Measurements from ENCODE around the gene NGF. TPM values are rescaled to one million over a fixed set of nuclear protein-coding genes. Genes with fewer than 3 reads are reported as not detected.

Gene NGF
- total RNA-seq, 3 donors from 2014 or later = 0.29 to 1.6 (median 0.39) TPM

- peaks cover 22% of the 10 kb centered on the region for H3K4me1 ChIP-seq (ENCODE audit: low read depth)
- intact Hi-C loops (cut with DNase I, micrococcal nuclease) = no loop called here
- no peak for DNase-seq
- H3K36me3 ChIP-seq (ENCODE audit: low read depth) = no peaks in the 10 kb centered on the region
- H3K9me3 ChIP-seq = no peaks in the 10 kb centered on the region
- no peak for ATAC-seq
- no peak overlapping the region for H3K4me3 ChIP-seq
- TF ChIP-seq, protein P1, sequence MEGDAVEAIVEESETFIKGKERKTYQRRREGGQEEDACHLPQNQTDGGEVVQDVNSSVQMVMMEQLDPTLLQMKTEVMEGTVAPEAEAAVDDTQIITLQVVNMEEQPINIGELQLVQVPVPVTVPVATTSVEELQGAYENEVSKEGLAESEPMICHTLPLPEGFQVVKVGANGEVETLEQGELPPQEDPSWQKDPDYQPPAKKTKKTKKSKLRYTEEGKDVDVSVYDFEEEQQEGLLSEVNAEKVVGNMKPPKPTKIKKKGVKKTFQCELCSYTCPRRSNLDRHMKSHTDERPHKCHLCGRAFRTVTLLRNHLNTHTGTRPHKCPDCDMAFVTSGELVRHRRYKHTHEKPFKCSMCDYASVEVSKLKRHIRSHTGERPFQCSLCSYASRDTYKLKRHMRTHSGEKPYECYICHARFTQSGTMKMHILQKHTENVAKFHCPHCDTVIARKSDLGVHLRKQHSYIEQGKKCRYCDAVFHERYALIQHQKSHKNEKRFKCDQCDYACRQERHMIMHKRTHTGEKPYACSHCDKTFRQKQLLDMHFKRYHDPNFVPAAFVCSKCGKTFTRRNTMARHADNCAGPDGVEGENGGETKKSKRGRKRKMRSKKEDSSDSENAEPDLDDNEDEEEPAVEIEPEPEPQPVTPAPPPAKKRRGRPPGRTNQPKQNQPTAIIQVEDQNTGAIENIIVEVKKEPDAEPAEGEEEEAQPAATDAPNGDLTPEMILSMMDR (IDR thresholded peaks at IDR 0.05) = no peak
Measured at GRCh38 chr1:115320377-115320776, 17.7 kb downstream of the NGF start.

- intact Hi-C loops (cut with DNase I, micrococcal nuclease) = no loop called here
- peaks cover 22% of the 10 kb centered on the region for H3K4me1 ChIP-seq (ENCODE audit: low read depth)
- no peak for ATAC-seq
- TF ChIP-seq, protein P1 (IDR thresholded peaks at IDR 0.05) = no peak
- no peak overlapping the region for H3K4me3 ChIP-seq
- no peaks in the 10 kb centered on the region for H3K9me3 ChIP-seq
- H3K36me3 ChIP-seq (ENCODE audit: low read depth) = no peaks in the 10 kb centered on the region
- DNase-seq = no peak
Measured at GRCh38 chr1:115319706-115320105, 18.3 kb downstream of the NGF start.

GRCh38 chr1:115317101-115318012 is 20.7 kb downstream of the NGF start:
- no peak overlapping the region for H3K4me3 ChIP-seq
- TF ChIP-seq, protein P1 (IDR thresholded peaks at IDR 0.05) = no peak
- ATAC-seq = no peak
- no peak for DNase-seq
- no peaks in the 10 kb centered on the region for H3K36me3 ChIP-seq (ENCODE audit: low read depth)
- intact Hi-C loops (cut with DNase I, micrococcal nuclease) = no loop called here
- no peaks in the 10 kb centered on the region for H3K9me3 ChIP-seq
- H3K4me1 ChIP-seq (ENCODE audit: low read depth) = peaks cover 3% of the 10 kb centered on the region

GRCh38 chr1:115314765-115315164 is 23.3 kb downstream of the NGF start:
- DNase-seq (no peak), ATAC-seq (no peak)
- intact Hi-C loops (cut with DNase I, micrococcal nuclease) = no loop called here
- TF ChIP-seq, protein P1 (IDR thresholded peaks at IDR 0.05) = no peak
- Histone ChIP-seq H3K36me3 (ENCODE audit: low read depth) (no peaks in the 10 kb centered on the region), H3K4me1 (ENCODE audit: low read depth) (no peaks in the 10 kb centered on the region), H3K9me3 (no peaks in the 10 kb centered on the region), H3K4me3 (no peak overlapping the region)

DNA sequence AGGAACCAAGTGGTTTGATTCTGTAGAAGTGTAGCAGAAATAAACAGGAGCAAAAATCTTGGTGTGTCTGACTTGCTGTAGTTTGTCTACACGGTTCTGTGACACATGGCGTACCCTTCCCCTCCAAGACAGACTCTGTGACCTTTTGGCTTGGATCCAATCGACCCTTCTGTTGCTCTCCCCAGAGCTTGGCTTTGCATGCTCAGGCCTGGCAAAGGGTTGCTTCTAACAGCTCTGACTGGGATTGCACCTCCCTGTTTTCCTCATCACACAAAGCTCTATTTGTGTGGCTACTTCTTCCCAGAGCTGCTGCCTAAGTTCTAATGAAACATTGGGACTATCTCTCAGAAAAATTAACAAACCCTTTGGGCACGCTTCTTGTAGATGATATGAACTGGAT is 24.0 kb downstream of the NGF start:
- Histone ChIP-seq H3K9me3 (no peaks in the 10 kb centered on the region), H3K36me3 (ENCODE audit: low read depth) (no peaks in the 10 kb centered on the region), H3K4me1 (ENCODE audit: low read depth) (no peaks in the 10 kb centered on the region), H3K4me3 (no peak overlapping the region)
- TF ChIP-seq, protein P1 (IDR thresholded peaks at IDR 0.05) = no peak
- no peak for ATAC-seq
- intact Hi-C loops (cut with DNase I, micrococcal nuclease) = no loop called here
- no peak for DNase-seq

Measured in mucosa of descending colon (tissue), 3 donors.